HFF-Myc (cell line): Measurements from ENCODE around the gene IDH3G.

Experiments
- DNase-seq: peaks from one replicate; pipeline ENCODE4 v3.0.0-alpha.2; 2011; ENCODE audit warnings: low read depth; ENCODE audit errors: extremely low read depth
- H3K4me3 ChIP-seq: replicated peaks from 2 replicates; pipeline ENCODE4 v1.5.1; 2011; ENCODE audit warnings: low read depth, mild to moderate bottlenecking, control low read depth, low read length
- CTCF ChIP-seq: IDR thresholded peaks from 2 replicates; pipeline ENCODE4 v1.5.1; 2012; ENCODE audit warnings: mild to moderate bottlenecking, low read depth, low read length, control low read depth; ENCODE audit errors: missing control alignments

The IDH3G gene

GRCh38 chrX:153778181-153778580 lies 16.0 kb downstream of the IDH3G start:
- TF ChIP-seq CTCF: no peak
- no peak overlapping the region for H3K4me3 ChIP-seq
- no peak for DNase-seq

- no peak for TF ChIP-seq CTCF
- H3K4me3 ChIP-seq: no peak overlapping the region
- DNase-seq: no peak
These were observed 16.7 kb downstream of the IDH3G start for GRCh38 chrX:153777261-153778090.

GRCh38 chrX:153776611-153777045 lies 17.5 kb downstream of the IDH3G start:
- no peak for TF ChIP-seq CTCF
- no peak for DNase-seq
- no peak overlapping the region for H3K4me3 ChIP-seq

- H3K4me3 ChIP-seq: no peak overlapping the region
- TF ChIP-seq CTCF: no peak
- no peak for DNase-seq
These were observed 18.0 kb downstream of the IDH3G start for GRCh38 chrX:153776120-153776599.

- DNase-seq: no peak
- no peak overlapping the region for H3K4me3 ChIP-seq
- TF ChIP-seq CTCF: no peak
These were observed 18.7 kb downstream of the IDH3G start for GRCh38 chrX:153775293-153776119.

- TF ChIP-seq CTCF: no peak
- no peak overlapping the region for H3K4me3 ChIP-seq
- DNase-seq: no peak
These were observed 19.4 kb downstream of the IDH3G start for GRCh38 chrX:153774576-153775292.
